Naive thymus-derived CD4-positive, alpha-beta T cell (primary cell): ENCODE measurements around the gene TRIM63. TPM values are rescaled to one million over a fixed set of nuclear protein-coding genes. Genes with fewer than 3 reads are reported as not detected.

Experiments
- ATAC-seq: fragments of 150-1000 bp; cut with Tn5 transposase; 2 replicates; pipeline ENCODE4 v1.10.0; 2021; ENCODE audit warnings: mild to moderate bottlenecking, moderate library complexity
- CTCF ChIA-PET: fragments of 350-600 bp; sonication (Branson Sonifier 250); formaldehyde crosslinking; loops from one replicate; lab custom pipeline; 2021; ENCODE audit warnings: antibody characterized with exemption; lab: Charles Lee
- POLR2A ChIA-PET: fragments of 350-600 bp; sonication (Branson Sonifier 250); formaldehyde crosslinking; loops from one replicate; lab custom pipeline; 2021; ENCODE audit warnings: antibody characterized with exemption, inconsistent platforms; lab: Charles Lee
- DNase-seq, 9 donors: peaks; one replicate each; pipeline versions ENCODE4 v3.0.0 to v3.0.0-alpha.2; 2020 to 2022; ENCODE audit warnings: mixed read lengths in 1 of 9
- H3K27ac ChIP-seq: one replicate; pipeline ENCODE4 v1.7.0; 2013; ENCODE audit warnings: mild to moderate bottlenecking, low read depth, low read length, moderate library complexity
- H3K27me3 ChIP-seq, 2 donors: one replicate each; pipeline ENCODE4 v1.7.0; 2013; ENCODE audit warnings: low read length in 2 of 2, mild to moderate bottlenecking in 2 of 2, moderate library complexity in 2 of 2; ENCODE audit not compliant: control insufficient read depth in 2 of 2, insufficient read depth in 2 of 2
- H3K36me3 ChIP-seq, 3 experiments: 1 replicate in 2 of 3; 2 replicates in 1 of 3; pipeline ENCODE4 v1.7.0; 2013; ENCODE audit warnings: low read length in 3 of 3, mild to moderate bottlenecking in 3 of 3, moderate library complexity in 1 of 3; ENCODE audit not compliant: insufficient read depth in 3 of 3, control insufficient read depth in 2 of 3
- H3K4me1 ChIP-seq, 2 donors: one replicate each; pipeline ENCODE4 v1.7.0; 2013; ENCODE audit warnings: low read length in 2 of 2, mild to moderate bottlenecking in 2 of 2, moderate library complexity in 1 of 2; ENCODE audit not compliant: control insufficient read depth in 2 of 2, insufficient read depth in 2 of 2
- H3K4me3 ChIP-seq: 2 replicates; pipeline ENCODE4 v1.7.0; 2013; ENCODE audit warnings: mild to moderate bottlenecking, low read length
- H3K9me3 ChIP-seq, 3 experiments: 1 replicate in 2 of 3; 2 replicates in 1 of 3; pipeline ENCODE4 v1.7.0; 2013; ENCODE audit warnings: low read length in 3 of 3; ENCODE audit not compliant: control insufficient read depth in 2 of 3
- H3K27ac Mint-ChIP-seq, 9 donors: one replicate each; pipeline ENCODE4 v1.8.0; 2020 to 2022; ENCODE audit warnings: mixed read lengths in 9 of 9, mild to moderate bottlenecking in 8 of 9, moderate library complexity in 5 of 9, inconsistent platforms in 2 of 9
- H3K27me3 Mint-ChIP-seq, 5 donors: one replicate each; pipeline ENCODE4 v1.8.0; 2021 to 2022; ENCODE audit warnings: mixed read lengths in 5 of 5, mild to moderate bottlenecking in 1 of 5
- H3K36me3 Mint-ChIP-seq, 5 donors: one replicate each; pipeline ENCODE4 v1.8.0; 2020 to 2022; ENCODE audit warnings: mixed read lengths in 5 of 5, mild to moderate bottlenecking in 3 of 5, inconsistent platforms in 1 of 5
- H3K4me1 Mint-ChIP-seq, 7 donors: one replicate each; pipeline ENCODE4 v1.8.0; 2020 to 2022; ENCODE audit warnings: mixed read lengths in 7 of 7, mild to moderate bottlenecking in 3 of 7, inconsistent platforms in 1 of 7
- H3K4me3 Mint-ChIP-seq, 10 donors: one replicate each; pipeline ENCODE4 v1.8.0; 2020 to 2022; ENCODE audit warnings: mild to moderate bottlenecking in 10 of 10, mixed read lengths in 10 of 10, moderate library complexity in 6 of 10, inconsistent platforms in 2 of 10
- H3K9me3 Mint-ChIP-seq, 11 donors: one replicate each; pipeline ENCODE4 v1.8.0; 2020 to 2022; ENCODE audit warnings: mixed read lengths in 11 of 11, mild to moderate bottlenecking in 4 of 11, inconsistent platforms in 1 of 11, moderate library complexity in 1 of 11
- intact Hi-C, 2 donors: fragments of 100-400 bp; cut with micrococcal nuclease; formaldehyde crosslinking; loops; one replicate each; pipeline ENCODE4 v1.15.1; 2023
- polyA plus RNA-seq, 2 donors: library from polyadenylated mRNA; unstranded; fragments of 300-500 nt; fragmentation: Illumina TruSeq; gene quantifications; one replicate each; pipeline ENCODE4 v1.2.3, GENCODE V29; 2021
- total RNA-seq, 6 experiments: library from RNA in 5 of 6; stranded (reverse) in 5 of 6; gene quantifications; 1 replicate in 5 of 6; 2 replicates in 1 of 6; pipeline ENCODE4 v1.2.3 and lab custom pipeline; 2021 to 2026

The TRIM63 gene
- total and polyA plus RNA-seq, 7 experiments from 2014 or later: not detected

- H3K36me3 Mint-ChIP-seq: no peaks in the 10 kb centered on the region
- CTCF ChIA-PET: no interaction called here
- POLR2A ChIA-PET: no interaction called here
- peaks cover 0 to 6% (median 0%) of the 10 kb centered on the region in 5 donors for H3K27me3 Mint-ChIP-seq
- ATAC-seq (no peak), DNase-seq (no peak)
- H3K4me1 Mint-ChIP-seq: peaks cover 8 to 14% (median 11%) of the 10 kb centered on the region in 7 donors
- no peak overlapping the region for H3K4me3 ChIP-seq
- no peaks in the 10 kb centered on the region for H3K27me3 ChIP-seq
- intact Hi-C loops: no loop called here
- H3K9me3 Mint-ChIP-seq: no peaks in the 10 kb centered on the region
- no peaks in the 10 kb centered on the region for H3K4me1 ChIP-seq
- no peaks in the 10 kb centered on the region for H3K36me3 ChIP-seq
- no peak overlapping the region for H3K27ac ChIP-seq
- H3K9me3 ChIP-seq: no peaks in the 10 kb centered on the region
- no peak overlapping the region for H3K27ac Mint-ChIP-seq
- H3K4me3 Mint-ChIP-seq: no peak overlapping the region
These were observed 43.6 kb downstream of the TRIM63 start for GRCh38 chr1:26023826-26024225.

GRCh38 chr1:26023009-26023408 is 44.4 kb downstream of the TRIM63 start:
- CTCF ChIA-PET: no interaction called here
- H3K36me3 Mint-ChIP-seq: no peaks in the 10 kb centered on the region
- H3K27ac ChIP-seq: no peak overlapping the region
- peaks cover 0 to 6% (median 0%) of the 10 kb centered on the region in 5 donors for H3K27me3 Mint-ChIP-seq
- no peaks in the 10 kb centered on the region for H3K36me3 ChIP-seq
- DNase-seq (no peak), ATAC-seq (no peak)
- H3K9me3 Mint-ChIP-seq: no peaks in the 10 kb centered on the region
- H3K4me1 ChIP-seq: no peaks in the 10 kb centered on the region
- no peaks in the 10 kb centered on the region for H3K9me3 ChIP-seq
- POLR2A ChIA-PET: interaction anchor here (0.5 kb wide), 1 partner anchor 377 kb away, joined by 3 read pairs; no protein-coding TSS in a partner anchor
- H3K4me3 ChIP-seq: no peak overlapping the region
- intact Hi-C loops: no loop called here
- H3K27me3 ChIP-seq: no peaks in the 10 kb centered on the region
- H3K4me1 Mint-ChIP-seq: peaks cover 8 to 14% (median 11%) of the 10 kb centered on the region in 7 donors
- H3K27ac Mint-ChIP-seq: no peak overlapping the region
- no peak overlapping the region for H3K4me3 Mint-ChIP-seq

GRCh38 chr1:26022404-26022779 is 45.0 kb downstream of the TRIM63 start:
- Histone ChIP-seq H3K36me3 (no peaks in the 10 kb centered on the region), H3K27ac (no peak overlapping the region), H3K4me3 (no peak overlapping the region), H3K4me1 (no peaks in the 10 kb centered on the region), H3K9me3 (no peaks in the 10 kb centered on the region), H3K27me3 (no peaks in the 10 kb centered on the region)
- DNase-seq (no peak), ATAC-seq (no peak)
- peaks cover 0 to 6% (median 0%) of the 10 kb centered on the region in 5 donors for H3K27me3 Mint-ChIP-seq
- POLR2A ChIA-PET: interaction anchor here (0.5 kb wide), 1 partner anchor 378 kb away, joined by 3 read pairs; no protein-coding TSS in a partner anchor
- intact Hi-C loops: no loop called here
- no peaks in the 10 kb centered on the region for H3K9me3 Mint-ChIP-seq
- H3K36me3 Mint-ChIP-seq: no peaks in the 10 kb centered on the region
- peaks cover 3 to 11% (median 8%) of the 10 kb centered on the region in 7 donors for H3K4me1 Mint-ChIP-seq
- CTCF ChIA-PET: no interaction called here
- no peak overlapping the region for H3K4me3 Mint-ChIP-seq
- no peak overlapping the region for H3K27ac Mint-ChIP-seq

GRCh38 chr1:26021647-26022403 is 45.6 kb downstream of the TRIM63 start, which contains the start of gene EXTL1:
EXTL1 (plus strand) TSS chr1:26021775; CDS start chr1:26022647, 872 bp downstream.
- H3K36me3 Mint-ChIP-seq: no peaks in the 10 kb centered on the region
- Histone ChIP-seq H3K36me3 (no peaks in the 10 kb centered on the region), H3K27ac (no peak within 1 kb of the TSS), H3K9me3 (no peaks in the 10 kb centered on the region), H3K4me3 (no peak within 1 kb of the TSS), H3K27me3 (no peaks in the 10 kb centered on the region), H3K4me1 (peaks cover 0 to 1% of the 10 kb centered on the region in 2 donors)
- POLR2A ChIA-PET: no interaction called here
- CTCF ChIA-PET: no interaction called here
- peaks cover 6 to 15% (median 10%) of the 10 kb centered on the region in 7 donors for H3K4me1 Mint-ChIP-seq
- ATAC-seq: no peak
- peak within 1 kb of the TSS in 1 of 9 donors; percentile 33 for H3K27ac Mint-ChIP-seq
- intact Hi-C loops: no loop called here
- H3K9me3 Mint-ChIP-seq: no peaks in the 10 kb centered on the region
- no peak within 1 kb of the TSS for H3K4me3 Mint-ChIP-seq
- H3K27me3 Mint-ChIP-seq: peaks cover 0 to 6% (median 0%) of the 10 kb centered on the region in 5 donors
- DNase-seq: no peak

GRCh38 chr1:26020941-26021646 is 46.3 kb downstream of the TRIM63 start:
- CTCF ChIA-PET: no interaction called here
- Histone ChIP-seq H3K27ac (no peak overlapping the region), H3K27me3 (no peaks in the 10 kb centered on the region), H3K36me3 (no peaks in the 10 kb centered on the region), H3K4me1 (peaks cover 0 to 6% of the 10 kb centered on the region in 2 donors), H3K9me3 (no peaks in the 10 kb centered on the region), H3K4me3 (no peak overlapping the region)
- Mint-ChIP-seq H3K9me3 (no peaks in the 10 kb centered on the region), H3K27me3 (peaks cover 0 to 6% (median 0%) of the 10 kb centered on the region in 5 donors), H3K4me1 (peaks cover 9 to 20% (median 15%) of the 10 kb centered on the region in 7 donors), H3K4me3 (no peak overlapping the region), H3K36me3 (no peaks in the 10 kb centered on the region), H3K27ac (peak overlapping the region in 1 of 9 donors; percentile 33)
- intact Hi-C loops: no loop called here
- no peak for DNase-seq
- POLR2A ChIA-PET: no interaction called here
- ATAC-seq: no peak

- H3K36me3 Mint-ChIP-seq: no peaks in the 10 kb centered on the region
- DNase-seq: no peak
- peaks cover 0 to 6% (median 0%) of the 10 kb centered on the region in 5 donors for H3K27me3 Mint-ChIP-seq
- Histone ChIP-seq H3K27ac (no peak overlapping the region), H3K4me3 (no peak overlapping the region), H3K4me1 (peaks cover 0 to 6% of the 10 kb centered on the region in 2 donors), H3K36me3 (no peaks in the 10 kb centered on the region), H3K9me3 (no peaks in the 10 kb centered on the region), H3K27me3 (no peaks in the 10 kb centered on the region)
- H3K9me3 Mint-ChIP-seq: no peaks in the 10 kb centered on the region
- no peak overlapping the region for H3K4me3 Mint-ChIP-seq
- ATAC-seq: no peak
- intact Hi-C loops: no loop called here
- H3K4me1 Mint-ChIP-seq: peaks cover 9 to 20% (median 15%) of the 10 kb centered on the region in 7 donors
- H3K27ac Mint-ChIP-seq: no peak overlapping the region
- ChIA-PET CTCF (interaction anchor here (0.6 kb wide), 1 partner anchor 39 kb away, joined by 4 read pairs; no protein-coding TSS in a partner anchor), POLR2A (no interaction called here)
These were observed 47.1 kb downstream of the TRIM63 start for GRCh38 chr1:26020330-26020768.
